Measurements from ENCODE around the gene TXNDC8.

DNA sequence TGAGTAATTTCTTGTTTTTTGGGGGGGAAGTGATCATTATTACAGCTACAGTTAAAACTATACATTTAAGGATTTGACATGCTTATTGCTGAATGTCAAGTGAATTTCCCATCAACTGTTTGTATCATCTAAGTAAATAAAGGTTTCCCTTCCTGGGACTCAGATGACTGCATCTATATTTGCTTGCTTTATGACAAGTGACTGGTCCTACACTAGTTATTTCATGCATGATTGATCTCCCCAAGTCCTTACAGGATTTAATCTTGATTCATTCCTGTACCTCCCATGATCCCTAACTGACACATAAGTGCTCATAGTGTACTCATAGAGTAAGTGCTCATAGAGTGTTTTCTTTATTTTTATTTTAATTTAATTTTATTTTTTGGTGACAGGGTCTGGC is 2.8 kb downstream of the TXNDC8 start:
- TF ChIP-seq, protein P1, sequence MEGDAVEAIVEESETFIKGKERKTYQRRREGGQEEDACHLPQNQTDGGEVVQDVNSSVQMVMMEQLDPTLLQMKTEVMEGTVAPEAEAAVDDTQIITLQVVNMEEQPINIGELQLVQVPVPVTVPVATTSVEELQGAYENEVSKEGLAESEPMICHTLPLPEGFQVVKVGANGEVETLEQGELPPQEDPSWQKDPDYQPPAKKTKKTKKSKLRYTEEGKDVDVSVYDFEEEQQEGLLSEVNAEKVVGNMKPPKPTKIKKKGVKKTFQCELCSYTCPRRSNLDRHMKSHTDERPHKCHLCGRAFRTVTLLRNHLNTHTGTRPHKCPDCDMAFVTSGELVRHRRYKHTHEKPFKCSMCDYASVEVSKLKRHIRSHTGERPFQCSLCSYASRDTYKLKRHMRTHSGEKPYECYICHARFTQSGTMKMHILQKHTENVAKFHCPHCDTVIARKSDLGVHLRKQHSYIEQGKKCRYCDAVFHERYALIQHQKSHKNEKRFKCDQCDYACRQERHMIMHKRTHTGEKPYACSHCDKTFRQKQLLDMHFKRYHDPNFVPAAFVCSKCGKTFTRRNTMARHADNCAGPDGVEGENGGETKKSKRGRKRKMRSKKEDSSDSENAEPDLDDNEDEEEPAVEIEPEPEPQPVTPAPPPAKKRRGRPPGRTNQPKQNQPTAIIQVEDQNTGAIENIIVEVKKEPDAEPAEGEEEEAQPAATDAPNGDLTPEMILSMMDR (IDR thresholded peaks at IDR 0.05; ENCODE audit: insufficient read depth, low read depth, low read length): no peak
- no peak for TF ChIP-seq EZH2 (IDR thresholded peaks at IDR 0.05; ENCODE audit: insufficient read depth, low read length)
